NCI-H446 (cell line): ENCODE results near the gene FBLL1.
"Not testable (repeated sequence)": the region's sequence is repeated elsewhere in the genome, so short reads cannot be mapped to it uniquely, and the experiment has no call there.

Experiments
- DNase-seq, 2 experiments: peaks; one replicate each; lab custom pipeline; 2025; lab: John Stamatoyannopoulos, UW

Gene FBLL1

DNA sequence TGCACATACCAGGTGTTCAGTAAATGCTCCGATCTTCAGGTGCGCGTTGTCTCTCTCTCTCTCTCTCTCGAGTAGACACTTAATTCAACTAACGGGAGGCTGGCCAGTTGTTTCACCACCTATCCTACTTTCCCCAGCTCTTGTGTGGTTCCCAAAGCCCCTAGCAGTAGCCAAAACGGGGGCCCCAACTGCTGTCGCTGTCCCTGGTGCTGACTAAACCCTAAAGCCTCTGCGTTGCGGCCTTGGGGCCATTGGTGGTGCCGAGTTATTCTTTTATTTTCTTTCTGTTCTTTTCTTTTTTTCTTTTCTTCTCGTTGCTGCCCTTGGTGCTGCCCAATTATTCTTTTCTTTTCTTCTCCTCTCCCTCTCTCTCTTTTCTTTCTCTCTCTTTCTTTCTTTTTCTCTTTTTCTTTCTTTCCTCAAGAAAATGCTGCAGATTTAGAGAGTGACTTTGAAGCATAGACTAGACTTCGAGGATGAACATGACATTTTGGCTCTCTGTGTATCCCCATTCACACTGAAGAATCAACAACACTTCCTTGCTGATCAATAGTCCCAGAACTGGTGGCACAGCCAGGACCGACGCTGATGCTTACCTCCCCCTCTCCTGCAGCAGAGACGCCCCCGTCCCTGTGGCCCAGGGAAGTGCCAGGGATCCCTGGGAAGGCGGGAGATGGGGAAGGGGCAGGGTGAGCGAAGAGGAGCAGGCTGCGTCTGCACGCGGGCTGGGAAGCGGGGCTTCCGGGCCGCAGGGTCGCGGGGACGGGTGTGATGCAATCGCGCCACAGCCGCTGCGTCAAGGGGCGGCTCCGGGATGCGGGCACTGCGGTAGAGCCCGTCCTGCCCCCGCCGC, at the start of gene FBLL1:
Gene FBLL1, plus strand, starts transcription at position 785 of the 853 bp plus-strand sequence. CDS start 200 bp downstream, outside the sequence.
- peak in 1 of 2 experiments; percentile 49 for DNase-seq

DNA sequence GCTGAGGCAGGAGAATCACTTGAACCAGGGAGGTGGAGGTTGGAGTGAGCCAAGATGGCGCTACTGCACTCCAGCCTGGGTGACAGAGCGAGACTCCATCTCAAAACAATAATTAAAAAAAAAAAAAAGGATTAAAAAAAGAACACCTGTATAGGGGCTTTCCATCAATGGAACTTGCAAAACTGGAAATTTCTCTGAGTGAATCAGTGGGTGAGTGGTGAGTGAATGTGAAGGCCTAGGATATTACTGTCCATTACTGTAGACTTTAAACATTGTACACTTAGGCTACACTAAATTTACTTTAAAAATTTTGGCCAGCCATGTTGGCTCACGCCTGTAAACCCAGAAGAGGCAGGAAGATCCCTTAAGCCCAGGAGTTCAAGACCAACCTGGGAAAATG, 48.5 kb upstream of the FBLL1 start:
- no peak for DNase-seq

DNA sequence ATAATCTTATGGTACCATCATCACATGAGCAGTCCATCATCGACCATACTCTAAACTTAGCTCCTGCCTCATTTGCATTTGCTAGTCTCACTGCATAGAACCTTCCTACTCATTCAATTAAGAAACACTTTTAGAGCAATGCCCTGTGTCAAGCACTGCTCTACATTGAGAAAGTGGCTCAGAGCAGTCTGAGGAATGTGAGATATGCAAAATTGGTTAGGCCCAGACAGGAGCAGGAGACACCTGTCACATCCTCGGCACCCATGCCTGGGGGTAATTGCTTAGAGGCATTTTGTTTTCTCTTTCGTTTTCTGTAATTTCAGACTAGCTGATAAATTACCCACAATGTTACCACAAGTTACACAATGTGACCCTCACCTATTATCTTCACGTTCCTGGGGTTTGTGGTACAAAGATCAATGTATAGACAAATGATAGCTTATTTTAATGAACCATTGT, 47.7 kb upstream of the FBLL1 start:
- no peak for DNase-seq

DNA sequence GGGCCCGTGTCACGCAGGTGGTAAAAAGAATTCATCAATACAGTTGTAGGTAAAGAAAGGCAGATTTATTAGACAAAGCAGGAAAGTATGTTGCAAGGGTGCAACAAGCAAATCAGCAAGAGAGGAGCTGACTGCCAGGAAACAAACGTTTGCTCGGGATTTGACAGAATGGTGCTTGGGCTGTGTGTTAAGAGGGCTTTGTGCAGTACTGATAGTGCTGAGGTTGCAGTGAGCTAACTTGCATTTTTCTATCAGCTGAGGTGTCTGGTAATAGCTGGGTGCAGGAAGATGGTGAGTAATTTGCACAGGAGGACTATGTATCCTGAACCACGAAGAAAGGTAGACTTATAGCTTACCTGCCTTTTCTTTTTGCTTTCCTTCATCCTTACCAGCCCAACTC, 46.7 kb upstream of the FBLL1 start:
- DNase-seq = no peak

DNA sequence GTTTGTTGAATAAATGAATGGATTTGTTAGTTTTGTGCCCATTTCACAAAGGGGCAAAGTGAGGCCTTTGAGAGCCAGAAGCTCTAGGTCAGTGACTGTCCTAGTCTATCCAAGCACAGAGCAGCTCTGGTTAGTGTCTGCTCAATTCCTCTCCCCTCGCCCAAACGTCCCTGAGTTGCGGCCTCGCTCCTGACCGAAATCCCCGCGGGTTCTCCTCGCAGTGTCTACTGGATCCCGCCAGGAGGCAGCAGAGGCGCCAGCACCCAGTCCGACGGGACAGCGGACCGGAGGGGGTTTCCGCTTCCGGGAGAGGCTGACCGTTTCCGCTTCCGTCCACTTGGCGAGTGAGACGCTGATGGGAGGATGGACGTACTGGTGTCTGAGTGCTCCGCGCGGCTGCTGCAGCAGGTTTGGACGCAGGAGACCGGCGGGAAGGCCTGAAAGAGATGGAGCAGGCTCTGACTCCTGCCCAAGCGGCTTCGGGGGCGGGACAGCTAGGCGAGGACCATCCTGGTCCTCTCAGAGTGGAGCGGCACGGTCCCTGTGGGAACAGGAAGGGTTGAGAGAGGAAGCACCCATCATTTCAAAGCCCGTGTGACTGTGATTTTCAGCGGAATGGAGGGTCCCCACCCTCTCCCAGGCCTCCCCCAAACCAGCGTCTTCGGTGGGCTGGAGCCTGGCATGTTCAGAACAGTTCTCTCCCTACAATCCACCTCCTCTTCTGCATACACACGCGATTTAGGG, 42.8 kb upstream of the FBLL1 start, which contains the start of gene RARS1:
Gene RARS1, plus strand, starts transcription at position 336 of the 744 bp plus-strand sequence. Its CDS starts 28 bp downstream, at position 364.
- peak; percentile 77 to 94 for DNase-seq

DNA sequence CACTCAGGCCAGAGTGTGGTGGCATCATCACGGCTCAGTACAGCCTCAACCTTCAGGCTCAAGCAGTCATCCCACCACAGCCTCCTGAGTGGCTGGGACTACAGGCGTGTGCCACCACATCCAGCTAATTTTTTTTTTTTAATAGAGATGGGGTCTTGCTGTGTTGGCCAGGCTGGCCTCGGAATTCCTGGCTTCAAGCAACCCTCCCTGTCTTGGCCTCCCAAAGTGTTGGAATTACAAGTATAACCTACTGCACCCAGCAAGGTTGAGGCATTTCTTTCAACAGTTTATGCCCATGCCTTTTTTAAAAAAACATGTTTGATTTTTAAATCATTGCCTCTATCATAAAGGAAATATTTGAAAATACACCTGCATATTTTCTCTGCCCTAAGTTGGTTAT, 40.0 kb upstream of the FBLL1 start:
- no peak for DNase-seq

DNA sequence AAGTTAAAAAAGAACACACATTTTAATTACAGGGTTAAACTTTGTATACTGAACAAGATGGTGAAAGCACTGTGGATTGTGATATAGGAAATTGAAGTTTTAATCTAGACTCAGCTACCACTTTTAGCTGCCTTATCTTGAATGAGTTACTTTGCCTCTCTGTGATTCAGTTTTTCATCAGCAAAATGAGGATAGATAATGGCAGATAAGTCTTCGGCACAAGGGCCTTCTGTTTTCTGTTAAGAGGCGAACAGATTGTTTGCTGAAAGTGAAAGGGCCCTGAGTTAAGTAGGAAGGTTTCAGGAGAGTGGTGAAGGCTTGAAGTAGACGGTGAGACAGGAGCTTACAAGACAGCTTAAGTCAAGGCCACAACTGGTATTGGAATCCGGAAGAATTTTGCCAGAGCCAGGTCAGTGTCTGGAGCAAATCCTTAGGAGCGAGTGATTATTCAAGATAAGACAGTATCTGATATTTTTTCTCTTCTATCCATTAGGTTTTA, 35.0 kb upstream of the FBLL1 start:
- no peak for DNase-seq

DNA sequence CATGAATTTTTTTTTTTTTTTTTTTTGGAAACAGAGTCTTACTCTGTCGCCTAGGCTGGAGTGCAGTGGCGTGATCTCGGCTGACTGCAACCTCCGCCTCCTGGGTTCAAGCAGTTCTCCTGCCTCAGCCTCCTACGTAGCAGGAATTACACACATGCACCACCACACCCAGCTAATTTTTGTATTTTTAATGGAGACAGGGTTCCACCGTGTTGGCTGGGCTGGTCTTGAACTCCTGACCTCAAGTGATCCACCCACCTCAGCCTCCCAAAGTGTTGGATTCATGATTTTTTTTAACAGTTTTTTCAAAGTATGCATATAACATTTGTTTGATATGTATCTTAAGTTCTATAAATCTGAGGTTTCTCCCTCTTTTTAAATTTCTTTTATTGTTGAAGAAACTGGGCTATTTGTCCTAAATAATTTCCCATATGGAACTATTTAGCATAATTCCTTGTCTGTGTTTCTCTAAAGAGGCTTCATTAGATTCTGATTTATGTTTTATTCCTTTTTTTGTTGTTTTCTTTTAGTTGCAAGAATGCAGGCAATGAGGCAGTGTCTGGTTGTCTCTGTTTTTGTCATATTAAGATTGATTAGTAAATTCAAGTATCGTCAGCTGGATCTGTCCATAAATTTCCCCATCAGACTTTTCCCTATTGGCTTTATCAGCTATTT, 26.4 kb upstream of the FBLL1 start:
- no peak for DNase-seq

DNA sequence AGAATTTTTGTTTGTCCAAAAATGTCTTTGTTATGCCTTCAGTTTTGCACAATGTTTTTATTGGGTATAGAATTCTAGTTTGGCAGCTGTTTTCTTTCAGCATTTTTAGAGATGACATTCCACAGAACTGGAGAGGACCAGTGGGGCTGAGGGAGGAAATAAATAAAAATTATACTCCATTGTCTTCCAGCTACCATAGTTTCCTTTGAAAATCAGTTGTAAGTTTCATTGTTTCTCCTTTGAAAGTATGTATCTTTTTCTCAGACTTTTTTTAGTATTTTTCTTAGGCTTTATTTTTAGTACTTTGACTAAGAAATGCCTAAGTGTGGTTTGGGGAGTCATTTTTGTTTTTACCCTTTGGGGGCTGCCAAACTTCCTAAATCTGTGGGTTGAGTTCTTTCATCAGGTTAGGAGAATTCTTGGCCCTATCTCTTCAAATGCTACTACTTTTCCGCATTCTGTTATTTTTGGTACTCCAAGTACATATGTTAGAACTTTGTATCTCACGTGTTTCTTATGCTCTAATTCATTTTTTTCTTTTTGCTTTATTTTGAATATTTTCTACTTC, 15.2 kb upstream of the FBLL1 start:
- DNase-seq = no peak

DNA sequence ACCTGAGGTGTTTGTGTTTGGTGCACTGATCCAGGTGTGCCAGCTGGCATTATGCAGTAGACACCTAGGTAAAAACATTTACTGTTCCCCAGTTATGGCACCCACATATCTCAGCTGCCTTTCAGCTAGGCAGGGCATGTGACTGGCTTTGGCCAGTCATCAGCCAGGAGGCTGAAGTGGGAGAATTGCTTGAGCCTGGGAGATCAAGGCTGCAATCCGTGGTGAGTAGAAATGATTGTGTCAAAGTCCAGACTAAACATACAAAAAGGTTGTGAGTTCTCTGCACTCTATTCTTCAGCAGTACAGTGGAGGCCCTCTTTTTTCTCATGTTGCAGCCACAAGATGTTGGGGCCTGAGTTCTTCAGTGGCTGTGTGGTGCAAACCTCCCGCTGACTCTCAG, 3.2 kb upstream of the FBLL1 start:
- no peak for DNase-seq

DNA sequence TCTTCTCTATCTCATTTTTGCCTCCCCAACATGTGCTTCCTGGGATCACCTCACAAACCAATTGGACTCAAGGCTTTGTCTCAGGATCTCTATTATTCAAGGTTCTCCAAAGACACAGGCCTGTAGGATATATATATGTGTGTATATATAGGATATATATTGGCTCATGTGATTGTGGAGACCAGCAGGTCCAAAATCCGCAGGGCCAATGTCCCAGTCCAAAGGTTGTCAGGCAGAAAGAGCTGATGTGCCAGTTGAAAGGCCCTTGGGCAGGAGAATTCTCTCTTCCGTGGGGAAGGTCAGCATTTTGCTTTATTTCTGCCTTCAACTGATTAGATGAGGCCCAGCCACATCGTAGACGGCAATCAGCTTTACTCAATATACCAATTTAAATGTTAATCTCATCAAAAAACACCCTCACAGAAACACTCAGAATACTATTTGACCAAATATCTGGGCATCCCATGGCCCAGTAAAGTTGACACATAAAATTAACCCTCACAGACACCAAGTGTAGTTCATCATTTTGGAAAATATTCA, 1.3 kb upstream of the FBLL1 start:
- no peak for DNase-seq

DNA sequence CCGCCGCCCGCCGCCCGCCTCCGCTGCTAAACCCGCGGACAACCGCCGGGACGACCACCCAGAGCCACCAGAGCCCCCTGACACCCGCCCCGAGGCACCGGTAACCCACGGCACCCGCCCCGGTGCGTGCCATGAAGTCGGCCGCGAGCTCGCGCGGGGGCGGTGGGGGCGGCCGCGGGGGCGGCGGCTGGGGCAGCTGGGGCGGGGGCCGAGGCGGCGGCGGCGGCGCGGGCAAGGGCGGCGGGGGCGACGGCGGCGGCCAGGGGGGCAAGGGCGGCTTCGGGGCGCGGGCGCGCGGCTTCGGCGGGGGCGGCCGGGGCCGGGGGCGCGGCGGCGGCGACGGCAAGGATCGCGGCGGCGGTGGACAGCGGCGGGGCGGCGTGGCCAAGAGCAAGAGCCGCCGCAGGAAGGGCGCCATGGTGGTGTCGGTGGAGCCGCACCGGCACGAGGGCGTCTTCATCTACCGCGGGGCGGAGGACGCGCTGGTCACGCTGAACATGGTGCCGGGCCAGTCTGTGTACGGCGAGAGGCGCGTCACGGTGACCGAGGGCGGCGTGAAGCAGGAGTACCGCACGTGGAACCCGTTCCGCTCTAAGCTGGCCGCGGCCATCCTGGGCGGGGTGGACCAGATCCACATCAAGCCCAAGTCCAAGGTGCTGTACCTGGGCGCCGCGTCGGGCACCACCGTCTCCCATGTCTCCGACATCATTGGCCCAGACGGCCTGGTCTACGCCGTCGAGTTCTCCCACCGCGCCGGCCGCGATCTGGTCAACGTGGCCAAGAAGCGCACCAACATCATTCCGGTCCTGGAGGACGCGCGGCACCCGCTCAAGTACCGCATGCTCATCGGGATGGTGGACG, 499 bp downstream of the FBLL1 start:
- no peak for DNase-seq

DNA sequence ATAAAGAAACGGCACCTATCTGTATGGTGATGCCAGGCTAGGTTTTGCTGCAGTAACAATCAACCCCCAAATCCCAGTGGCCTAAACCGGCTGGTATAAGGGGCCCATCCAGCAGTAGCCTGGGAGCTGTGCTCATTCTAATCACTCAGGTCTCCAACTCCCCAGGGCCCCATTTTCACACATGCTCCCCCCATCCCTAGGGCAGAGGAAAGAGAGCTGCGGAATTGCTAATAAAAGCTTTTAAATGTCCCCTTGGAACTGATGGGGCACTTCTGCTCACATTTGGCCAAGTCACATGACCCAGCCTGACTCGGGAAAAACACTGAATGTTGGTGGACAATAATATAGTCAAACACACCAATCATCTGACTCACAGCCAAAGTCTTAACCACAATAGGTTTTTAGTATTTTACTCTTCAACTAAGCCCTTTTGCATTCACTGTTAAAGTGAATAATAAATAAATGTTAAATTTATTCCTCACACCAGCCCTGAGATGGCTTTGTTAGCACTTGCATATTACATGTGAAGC, 1.6 kb downstream of the FBLL1 start:
- no peak for DNase-seq

DNA sequence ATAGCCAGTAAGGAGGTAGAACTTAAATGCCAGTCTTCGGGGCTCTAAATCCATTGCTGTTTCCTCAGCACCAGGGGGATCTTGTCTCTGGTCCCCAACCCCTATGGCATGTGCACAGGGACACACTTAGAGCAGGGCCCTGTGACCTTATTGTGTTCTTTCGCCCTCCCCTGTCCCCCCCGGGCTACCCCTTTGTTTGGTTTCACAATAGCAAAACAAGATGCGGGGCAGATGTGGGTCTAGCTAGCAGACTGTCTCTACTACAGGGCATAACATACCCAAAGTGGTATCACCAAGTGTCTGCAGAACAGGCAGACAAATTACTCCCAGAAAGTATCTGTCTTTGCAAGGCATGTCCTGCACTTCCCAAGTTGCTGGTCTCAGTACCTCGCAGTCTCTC, 2.1 kb downstream of the FBLL1 start:
- no peak for DNase-seq

DNA sequence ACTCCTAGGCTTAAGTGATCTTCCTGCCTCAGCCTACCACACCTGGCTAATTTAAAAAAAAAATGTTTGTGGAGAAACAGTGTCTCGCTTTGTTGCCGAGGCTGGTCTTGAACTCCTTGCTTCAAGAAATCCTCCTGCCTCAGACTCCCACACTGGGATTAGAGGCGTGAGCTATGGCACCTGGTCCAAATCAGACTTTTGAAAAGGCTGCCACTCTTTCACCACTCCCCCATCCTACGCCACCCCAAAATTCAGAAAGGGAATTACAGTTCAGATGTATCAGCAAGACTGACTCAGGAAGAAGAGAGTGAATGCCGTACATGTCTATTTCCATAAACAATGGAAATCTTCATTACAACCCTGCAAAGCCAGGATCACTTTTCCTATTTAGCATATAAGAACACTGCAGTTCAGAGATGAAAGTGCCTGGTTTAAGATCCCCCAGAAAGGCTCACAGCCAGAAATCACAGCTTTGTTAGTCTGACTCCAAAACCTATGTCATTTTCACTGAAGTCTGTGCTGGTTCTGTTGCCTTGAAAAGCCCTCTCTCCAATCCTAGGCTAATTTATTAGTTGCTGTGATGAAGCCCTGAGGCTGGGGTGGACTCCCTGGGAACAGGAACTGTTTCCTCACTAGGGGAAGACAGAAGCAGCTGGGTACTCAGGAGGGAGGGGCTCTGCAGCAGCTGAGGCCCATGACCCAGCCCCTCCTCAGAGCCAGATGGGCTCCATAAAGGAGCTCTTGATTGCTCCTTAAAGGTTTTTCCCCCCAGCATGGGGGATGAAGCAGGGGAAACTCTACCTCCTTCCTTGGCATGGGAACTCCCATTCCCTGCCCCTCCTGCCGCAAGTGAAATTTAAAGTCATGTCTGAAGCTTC, 3.1 kb downstream of the FBLL1 start:
- DNase-seq = no peak

DNA sequence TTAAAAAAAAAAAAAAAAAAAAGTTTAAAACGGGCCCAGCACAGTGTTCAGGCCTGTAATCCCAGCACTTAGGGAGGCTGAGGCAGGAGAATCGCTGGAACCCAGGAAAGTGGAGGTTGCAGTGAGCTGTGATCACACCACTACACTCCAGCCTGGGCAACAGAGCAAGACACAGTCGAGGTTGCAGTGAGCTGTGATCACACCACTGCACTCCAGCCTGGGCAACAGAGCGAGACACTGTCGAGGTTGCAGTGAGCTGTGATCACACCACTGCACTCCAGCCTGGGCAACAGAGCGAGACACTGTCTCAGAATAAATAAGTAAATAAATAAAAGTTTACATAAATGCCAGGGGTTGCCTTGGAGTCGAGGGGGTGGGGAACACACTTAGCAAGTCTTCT, 5.2 kb downstream of the FBLL1 start:
- not testable (repeated sequence) for DNase-seq

DNA sequence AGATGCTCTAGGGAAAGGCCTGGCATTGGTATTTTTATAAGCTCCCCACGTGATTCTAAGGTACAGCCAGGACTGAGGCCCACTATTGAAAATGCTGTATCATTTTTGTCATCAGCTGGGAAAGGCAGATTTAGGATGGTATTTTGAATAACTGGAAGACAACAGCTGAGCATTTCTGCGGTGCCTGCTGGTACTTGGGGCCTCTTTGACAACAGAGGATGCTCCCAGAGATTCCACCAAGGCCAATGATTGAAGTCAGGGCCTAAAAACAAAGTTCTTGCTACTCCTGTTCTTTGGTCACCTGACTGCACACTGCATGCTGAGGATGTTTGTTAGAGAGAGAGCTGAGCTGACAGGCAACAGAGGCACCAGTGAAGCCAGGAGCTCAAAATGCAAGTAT, 8.1 kb downstream of the FBLL1 start:
- DNase-seq = no peak

DNA sequence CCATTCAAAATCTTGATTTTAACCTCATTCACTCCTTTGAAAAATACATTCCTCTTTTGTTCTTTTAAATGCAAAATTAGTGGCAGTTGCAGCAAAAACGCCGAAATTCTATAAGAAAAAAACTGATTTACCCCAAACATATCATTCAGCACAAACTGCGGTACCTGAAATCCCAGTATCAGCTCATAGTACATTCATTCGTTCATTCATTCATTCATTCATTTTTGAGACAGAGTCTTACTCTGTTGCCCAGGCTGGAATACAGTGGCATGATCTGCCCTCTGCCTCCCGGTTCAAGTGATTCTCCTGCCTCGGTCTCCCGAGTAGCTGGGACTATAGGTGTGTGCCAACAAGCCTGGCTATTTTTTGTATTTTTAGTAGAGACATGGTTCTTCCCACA, 20.4 kb downstream of the FBLL1 start:
- no peak for DNase-seq

DNA sequence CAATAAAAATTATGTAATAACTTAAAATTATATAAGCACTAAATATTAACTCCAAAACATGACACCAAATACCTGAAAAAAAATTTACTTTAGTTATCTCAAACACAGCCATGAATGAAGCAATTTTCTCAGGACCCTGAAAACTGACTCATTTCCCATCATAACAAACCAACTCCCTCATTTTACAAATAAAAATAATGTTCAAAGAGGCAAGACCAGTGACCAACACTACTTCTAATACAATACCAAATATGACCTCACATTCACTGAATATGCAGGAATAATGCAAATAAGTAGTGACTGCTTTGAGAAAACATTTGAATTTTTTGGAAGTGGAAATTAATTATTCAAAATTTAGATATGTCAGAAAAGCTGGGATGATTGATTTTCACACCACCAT, 21.6 kb downstream of the FBLL1 start:
- no peak for DNase-seq
